Thyroid gland (tissue), 4 donors: ENCODE measurements around the gene AK3.

Source experiments
- CTCF ChIP-seq, 6 experiments: fragments of 200-600 bp in 3 of 6; fragments of 450-650 bp in 3 of 6; sonication (generic) in 3 of 6; IDR thresholded peaks; one replicate each; pipeline ENCODE4 v1.5.1; 2016 to 2019; ENCODE audit warnings: antibody characterized with exemption in 6 of 6, mild to moderate bottlenecking in 2 of 6, inconsistent platforms in 1 of 6, moderate library complexity in 1 of 6
- POLR2A ChIP-seq, 2 donors: fragments of 450-650 bp; IDR thresholded peaks; one replicate each; pipeline ENCODE4 v1.6.1; 2017; ENCODE audit warnings: antibody characterized with exemption in 2 of 2, mild to moderate bottlenecking in 2 of 2, moderate library complexity in 1 of 2

DNA sequence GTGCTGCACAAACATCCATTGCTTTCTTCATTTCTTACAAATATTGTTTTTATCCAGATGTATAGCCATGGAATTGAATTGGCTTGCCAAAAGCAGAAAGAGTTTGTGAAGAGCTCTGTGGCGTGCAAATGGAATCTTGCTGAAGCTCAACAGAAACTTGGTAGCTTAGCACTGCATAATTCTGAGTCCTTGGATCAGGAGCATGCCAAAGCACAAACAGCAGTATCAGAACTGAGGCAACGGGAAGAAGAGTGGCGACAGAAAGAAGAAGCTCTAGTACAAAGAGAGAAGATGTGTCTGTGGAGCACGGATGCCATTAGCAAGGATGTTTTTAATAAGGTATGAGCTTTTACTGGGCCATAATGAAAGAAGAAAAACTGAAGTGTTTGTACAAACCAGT is 56.2 kb downstream of the AK3 start:
- TF ChIP-seq CTCF (IDR thresholded peaks at IDR 0.05) (no peak), POLR2A (IDR thresholded peaks at IDR 0.05) (no peak)
